ENCODE measurements around the gene ADAMTS18.

DNA sequence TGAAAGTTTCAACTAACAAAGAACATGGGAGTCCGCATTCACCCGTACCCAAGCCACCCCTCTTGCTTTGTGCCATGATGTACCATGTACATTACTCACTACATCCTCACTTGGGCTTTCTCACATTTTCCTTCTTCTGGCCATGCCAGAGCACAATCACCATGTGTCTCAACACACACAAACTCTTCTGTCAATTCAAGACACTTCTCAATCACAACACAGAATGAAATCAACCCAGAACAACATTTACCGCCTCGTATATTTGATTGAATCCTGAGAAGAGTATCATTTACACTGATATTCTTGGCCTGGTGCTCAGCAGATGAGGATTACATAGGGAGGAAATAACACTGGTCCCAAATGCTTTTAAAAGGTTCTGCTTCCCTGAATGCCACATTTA lies 4.5 kb downstream of the ADAMTS18 start:
- no peak for TF ChIP-seq RFX5 (IDR thresholded peaks at IDR 0.05; ENCODE audit: borderline replicate concordance, low read depth, low read length)
- TF ChIP-seq RBBP5 (IDR thresholded peaks at IDR 0.05; ENCODE audit: borderline replicate concordance, low read depth, low read length): no peak
- TF ChIP-seq, protein P1, sequence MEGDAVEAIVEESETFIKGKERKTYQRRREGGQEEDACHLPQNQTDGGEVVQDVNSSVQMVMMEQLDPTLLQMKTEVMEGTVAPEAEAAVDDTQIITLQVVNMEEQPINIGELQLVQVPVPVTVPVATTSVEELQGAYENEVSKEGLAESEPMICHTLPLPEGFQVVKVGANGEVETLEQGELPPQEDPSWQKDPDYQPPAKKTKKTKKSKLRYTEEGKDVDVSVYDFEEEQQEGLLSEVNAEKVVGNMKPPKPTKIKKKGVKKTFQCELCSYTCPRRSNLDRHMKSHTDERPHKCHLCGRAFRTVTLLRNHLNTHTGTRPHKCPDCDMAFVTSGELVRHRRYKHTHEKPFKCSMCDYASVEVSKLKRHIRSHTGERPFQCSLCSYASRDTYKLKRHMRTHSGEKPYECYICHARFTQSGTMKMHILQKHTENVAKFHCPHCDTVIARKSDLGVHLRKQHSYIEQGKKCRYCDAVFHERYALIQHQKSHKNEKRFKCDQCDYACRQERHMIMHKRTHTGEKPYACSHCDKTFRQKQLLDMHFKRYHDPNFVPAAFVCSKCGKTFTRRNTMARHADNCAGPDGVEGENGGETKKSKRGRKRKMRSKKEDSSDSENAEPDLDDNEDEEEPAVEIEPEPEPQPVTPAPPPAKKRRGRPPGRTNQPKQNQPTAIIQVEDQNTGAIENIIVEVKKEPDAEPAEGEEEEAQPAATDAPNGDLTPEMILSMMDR (IDR thresholded peaks at IDR 0.05; ENCODE audit: control extremely low read depth in 1 of 3, insufficient read depth in 1 of 3, low read depth in 1 of 3, low read length in 3 of 3): no peak
- no peak for TF ChIP-seq KDM1A (IDR thresholded peaks at IDR 0.05; ENCODE audit: borderline replicate concordance, low read length)
- TF ChIP-seq TCF12 (IDR thresholded peaks at IDR 0.05; ENCODE audit: low read depth, low read length): no peak
- no peak for TF ChIP-seq SP1 (IDR thresholded peaks at IDR 0.05; ENCODE audit: low read depth, low read length)
- TF ChIP-seq SRF (IDR thresholded peaks at IDR 0.05; ENCODE audit: low read depth, low read length): no peak
- TF ChIP-seq TEAD4 (IDR thresholded peaks at IDR 0.05; ENCODE audit: low read depth, low read length): no peak
- no peak for TF ChIP-seq SP2 (IDR thresholded peaks at IDR 0.05; ENCODE audit: low read length)

Data from H1 (cell line).